ENCODE measurements around the gene TMED3.

GRCh38 chr15:79310612-79310984 is 314 bp upstream of the TMED3 start:
- TF ChIP-seq CTCF (IDR thresholded peaks at IDR 0.05): no peak
- no peak for TF ChIP-seq POLR2A (IDR thresholded peaks at IDR 0.05)
